Psoas muscle (tissue), 8 donors: ENCODE measurements around the gene APBB3. TPM values are rescaled to one million over a fixed set of nuclear protein-coding genes. Genes with fewer than 3 reads are reported as not detected.

Source experiments
- ATAC-seq, 4 donors: fragments of 200-7000 bp; cut with Tn5 transposase; one replicate each; pipeline ENCODE4 v1.9.1; 2020; ENCODE audit warnings: moderate library complexity in 3 of 4, mild to moderate bottlenecking in 2 of 4
- DNase-seq, 2 donors: peaks; one replicate each; pipeline ENCODE4 v3.0.0-alpha.2; 2020
- H3K27ac ChIP-seq: fragments of 200-600 bp; one replicate; pipeline ENCODE4 v1.8.0; 2022
- H3K27me3 ChIP-seq, 3 donors: fragments of 200-600 bp in 1 of 3; one replicate each; pipeline versions ENCODE4 v1.6.1 to v1.8.0; 2013 to 2022; ENCODE audit warnings: low read length in 2 of 3, mild to moderate bottlenecking in 2 of 3, moderate library complexity in 1 of 3; ENCODE audit not compliant: insufficient read depth in 3 of 3
- H3K36me3 ChIP-seq, 2 donors: fragments of 200-600 bp in 1 of 2; one replicate each; pipeline versions ENCODE4 v1.6.1 to v1.8.0; 2013 to 2022; ENCODE audit warnings: low read depth in 1 of 2, mild to moderate bottlenecking in 1 of 2, moderate library complexity in 1 of 2; ENCODE audit not compliant: insufficient read depth in 1 of 2
- H3K4me1 ChIP-seq: fragments of 200-600 bp; one replicate; pipeline ENCODE4 v1.8.0; 2022
- H3K4me3 ChIP-seq: fragments of 200-600 bp; one replicate; pipeline ENCODE4 v1.8.0; 2022; ENCODE audit warnings: mild to moderate bottlenecking
- H3K9me3 ChIP-seq: fragments of 200-600 bp; one replicate; pipeline ENCODE4 v1.8.0; 2022
- WGBS, 3 donors: extraction: QIAGEN DNeasy Blood & Tissue Kit; methylation state at CpG; one replicate each; pipeline versions ENCODE4 v1.1.6 to v1.1.7; 2013; 5-methylcytosine and 5-hydroxymethylcytosine counted together
- intact Hi-C, 2 donors: fragments of 100-400 bp; cut with DNase I; formaldehyde crosslinking; loops; one replicate each; pipeline versions ENCODE4 v1.11.0 to v1.14.2; 2022
- polyA plus RNA-seq, 3 donors: library from polyadenylated mRNA; stranded (reverse); fragments of 200-250 nt; gene quantifications; one replicate each; pipeline ENCODE4 v1.2.3, GENCODE V29; 2013
- total RNA-seq, 4 donors: library from RNA; stranded (reverse); fragmentation: NEBNext Ultra II Directional in 2 of 4; extraction: Animal tissue kit (Norgen Biotek cat#: 25700) in 2 of 4; gene quantifications; one replicate each; pipeline versions ENCODE4 v1.2.1 to v1.2.4, GENCODE V29; 2021 to 2023
- TF ChIP-seq, protein P1 (sequence below): fragments of 200-600 bp; IDR thresholded peaks from one replicate; pipeline ENCODE4 v1.8.0; 2022; ENCODE audit warnings: antibody characterized with exemption
- donor health status: healthy with polysubstance abuse.
- donor health status: DM: no; HTN: no; CAD: no; lungs with moderate emphysema.
- donor health status: Bipolar disorder and iron deficiency.
- donor health status: healthy.
- donor health status: DM: yes; HTN: yes; CAD: no.
- donor health status: DM: no; HTN: no; CAD: no.
- donor health status: DM: no; HTN: no; CAD: no.
- donor health status: DM: yes; HTN: yes; CAD: no.

Gene APBB3
- total and polyA plus RNA-seq, 7 donors = 4.3 to 25.4 (median 9.5) TPM

DNA sequence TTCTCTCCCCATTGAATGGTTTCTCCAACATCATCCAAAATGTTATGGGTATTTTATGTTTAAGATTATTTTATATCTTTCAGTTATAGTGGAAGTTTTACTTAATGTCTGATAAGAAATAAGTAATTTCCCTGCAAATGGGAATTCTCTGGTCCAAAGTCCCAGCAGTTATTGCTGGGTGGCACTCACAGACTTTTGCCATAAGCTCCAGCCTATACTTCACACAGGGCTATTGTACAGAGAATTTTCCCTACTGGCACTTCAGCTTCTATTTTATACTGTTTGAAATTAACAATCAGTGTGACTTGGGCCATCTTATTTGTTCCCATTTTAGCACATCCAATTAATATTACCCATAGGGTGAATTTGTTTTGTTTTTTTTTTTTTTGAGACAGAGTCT, 35.7 kb upstream of the APBB3 start:
- H3K9me3 ChIP-seq = no peaks in the 10 kb centered on the region
- intact Hi-C loops = no loop called here
- H3K27me3 ChIP-seq = no peaks in the 10 kb centered on the region
- no peak overlapping the region for H3K4me3 ChIP-seq
- ATAC-seq (no peak), DNase-seq (no peak)
- TF ChIP-seq, protein P1, sequence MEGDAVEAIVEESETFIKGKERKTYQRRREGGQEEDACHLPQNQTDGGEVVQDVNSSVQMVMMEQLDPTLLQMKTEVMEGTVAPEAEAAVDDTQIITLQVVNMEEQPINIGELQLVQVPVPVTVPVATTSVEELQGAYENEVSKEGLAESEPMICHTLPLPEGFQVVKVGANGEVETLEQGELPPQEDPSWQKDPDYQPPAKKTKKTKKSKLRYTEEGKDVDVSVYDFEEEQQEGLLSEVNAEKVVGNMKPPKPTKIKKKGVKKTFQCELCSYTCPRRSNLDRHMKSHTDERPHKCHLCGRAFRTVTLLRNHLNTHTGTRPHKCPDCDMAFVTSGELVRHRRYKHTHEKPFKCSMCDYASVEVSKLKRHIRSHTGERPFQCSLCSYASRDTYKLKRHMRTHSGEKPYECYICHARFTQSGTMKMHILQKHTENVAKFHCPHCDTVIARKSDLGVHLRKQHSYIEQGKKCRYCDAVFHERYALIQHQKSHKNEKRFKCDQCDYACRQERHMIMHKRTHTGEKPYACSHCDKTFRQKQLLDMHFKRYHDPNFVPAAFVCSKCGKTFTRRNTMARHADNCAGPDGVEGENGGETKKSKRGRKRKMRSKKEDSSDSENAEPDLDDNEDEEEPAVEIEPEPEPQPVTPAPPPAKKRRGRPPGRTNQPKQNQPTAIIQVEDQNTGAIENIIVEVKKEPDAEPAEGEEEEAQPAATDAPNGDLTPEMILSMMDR = no peak
- no peaks in the 10 kb centered on the region for H3K36me3 ChIP-seq
- no peak overlapping the region for H3K27ac ChIP-seq
- H3K4me1 ChIP-seq = no peaks in the 10 kb centered on the region

DNA sequence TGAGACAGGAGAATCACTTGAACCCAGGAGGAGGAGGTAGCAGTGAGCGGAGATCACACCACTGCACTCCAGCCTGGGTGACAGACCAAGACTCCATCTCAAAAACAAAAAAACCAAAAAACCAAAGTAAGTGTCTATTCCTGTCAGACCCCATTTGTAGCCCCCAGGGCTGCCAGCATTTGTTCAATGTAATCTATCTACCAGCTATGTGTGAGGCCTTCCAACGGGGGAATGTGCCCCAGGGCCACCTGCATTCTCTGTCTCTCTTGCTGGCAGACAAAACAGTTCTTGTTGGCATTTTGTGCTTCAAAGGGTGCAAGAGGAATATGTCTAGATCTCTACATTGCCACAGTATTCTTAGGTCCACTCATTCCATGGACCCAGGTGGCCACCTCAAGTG, 34.4 kb upstream of the APBB3 start:
- H3K9me3 ChIP-seq = no peaks in the 10 kb centered on the region
- H3K27ac ChIP-seq = no peak overlapping the region
- H3K27me3 ChIP-seq = no peaks in the 10 kb centered on the region
- intact Hi-C loops = loop anchor here in 1 of 2 donors (5.0 kb wide), 1 partner anchor 33 kb away; the partner anchor contains the start of gene CD14
- no peak overlapping the region for H3K4me3 ChIP-seq
- H3K36me3 ChIP-seq = no peaks in the 10 kb centered on the region
- DNase-seq (no peak), ATAC-seq (no peak)
- 83 to 86% (median 86%) methylated on average over 2 of the region's 2 CpGs for WGBS, 3 donors
- TF ChIP-seq, protein P1 = no peak
- H3K4me1 ChIP-seq = no peaks in the 10 kb centered on the region

DNA sequence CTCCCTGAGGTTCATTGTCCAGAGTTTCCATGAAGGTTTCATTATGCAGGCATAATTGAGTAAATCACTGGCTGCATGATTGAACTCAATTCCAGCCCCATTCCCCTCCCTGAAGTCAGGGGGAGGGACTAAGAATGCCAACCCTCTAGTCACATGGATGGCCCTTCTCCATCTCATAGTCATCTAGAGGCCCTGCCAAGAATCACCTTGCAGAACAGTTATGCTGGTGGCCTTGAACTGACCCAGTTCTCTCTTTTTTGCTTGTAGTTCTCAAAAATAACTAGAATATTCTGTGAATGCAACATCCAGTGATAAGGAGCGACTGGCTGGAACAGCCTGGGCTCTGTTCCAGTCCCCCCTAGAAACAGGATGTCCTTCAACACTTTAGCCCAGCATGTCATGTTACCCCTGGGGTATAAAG, 31.9 kb upstream of the APBB3 start:
- H3K27me3 ChIP-seq = no peaks in the 10 kb centered on the region
- H3K4me3 ChIP-seq = no peak overlapping the region
- H3K9me3 ChIP-seq = no peaks in the 10 kb centered on the region
- TF ChIP-seq, protein P1 = no peak
- H3K27ac ChIP-seq = peak overlapping the region; percentile 34
- no peak for DNase-seq
- WGBS, 3 donors = 35 to 67% (median 60%) methylated on average over 1 of the region's 1 CpG
- H3K36me3 ChIP-seq = no peaks in the 10 kb centered on the region
- intact Hi-C loops = loop anchor here in 1 of 2 donors (5.0 kb wide), 1 partner anchor 36 kb away; the partner anchor contains the start of gene CD14
- ATAC-seq = peak; percentile 64 to 89 (median 82)
- no peaks in the 10 kb centered on the region for H3K4me1 ChIP-seq

DNA sequence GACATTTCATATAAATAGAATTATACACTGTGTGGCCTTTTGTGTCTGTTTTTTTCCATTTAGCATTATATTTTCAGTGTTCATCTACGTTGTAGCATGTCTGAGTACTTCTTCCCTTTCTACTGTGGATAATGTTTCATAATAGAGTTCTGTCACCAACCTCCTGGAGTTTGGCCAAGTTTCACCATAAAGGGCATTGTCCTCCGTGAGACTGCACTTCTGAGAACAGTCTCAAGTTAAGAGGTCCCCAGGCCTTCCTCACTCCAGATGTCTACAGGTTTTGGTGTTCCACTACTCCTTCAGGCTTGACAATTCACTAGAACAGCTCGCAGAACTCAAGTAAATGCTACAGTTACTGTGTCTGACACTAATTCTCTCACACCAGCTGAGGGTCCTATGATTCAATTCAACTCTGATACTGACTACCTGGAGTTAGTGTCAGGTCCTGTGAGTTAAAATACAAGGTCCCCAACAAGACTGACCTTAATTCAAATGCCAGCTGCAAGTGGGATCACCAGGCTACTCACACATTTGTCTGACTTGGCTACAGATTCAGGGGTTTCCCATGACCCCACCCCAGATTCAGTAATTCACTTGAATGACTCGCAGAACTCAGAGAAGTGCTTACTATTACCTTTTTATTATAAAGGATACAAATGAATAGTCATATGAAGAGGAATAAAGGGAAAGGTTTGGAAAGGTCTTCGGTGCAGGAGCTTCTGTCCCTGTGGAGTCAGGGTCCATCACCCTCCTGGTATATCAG, 31.3 kb upstream of the APBB3 start:
- ATAC-seq = peak; percentile 75 to 92 (median 83)
- H3K36me3 ChIP-seq = no peaks in the 10 kb centered on the region
- intact Hi-C loops = loop anchor here in 1 of 2 donors (5.0 kb wide), 1 partner anchor 37 kb away; the partner anchor contains the start of gene CD14
- TF ChIP-seq, protein P1 = no peak
- WGBS, 3 donors = 49 to 58% (median 57%) methylated on average over 5 of the region's 5 CpGs
- no peaks in the 10 kb centered on the region for H3K27me3 ChIP-seq
- H3K9me3 ChIP-seq = no peaks in the 10 kb centered on the region
- H3K4me3 ChIP-seq = no peak overlapping the region
- no peaks in the 10 kb centered on the region for H3K4me1 ChIP-seq
- no peak for DNase-seq
- peak overlapping the region; percentile 34 for H3K27ac ChIP-seq
